Right atrium auricular region (tissue), 2 donors: ENCODE data around the gene SLC6A12. TPM values are rescaled to one million over a fixed set of nuclear protein-coding genes. Genes with fewer than 3 reads are reported as not detected.
A peak's percentile ranks its signal among the peaks of the same experiment; 100 is the strongest.

Experiments
- DNase-seq: peaks from one replicate; pipeline ENCODE4 v3.0.0-alpha.2; 2019; ENCODE audit warnings: low spot score
- H3K27ac ChIP-seq, 2 donors: fragments of 200-600 bp; sonication (generic); 1 replicate in 1 of 2; 2 replicates in 1 of 2; pipeline ENCODE4 v1.5.1; 2016 to 2019
- H3K27me3 ChIP-seq, 2 donors: fragments of 200-600 bp; sonication (generic); one replicate each; pipeline versions ENCODE4 v1.5.1 to v1.6.0; 2017 to 2019
- H3K36me3 ChIP-seq: fragments of 200-600 bp; sonication (generic); one replicate; pipeline ENCODE4 v1.5.1; 2016
- H3K4me1 ChIP-seq, 2 donors: fragments of 200-600 bp; sonication (generic); one replicate each; pipeline versions ENCODE4 v1.5.1 to v1.6.0; 2017 to 2019
- H3K4me3 ChIP-seq, 2 donors: fragments of 200-600 bp; sonication (generic); 1 replicate in 1 of 2; 2 replicates in 1 of 2; pipeline ENCODE4 v1.5.1; 2017 to 2019; ENCODE audit warnings: mild to moderate bottlenecking in 1 of 2, moderate library complexity in 1 of 2
- H3K9me3 ChIP-seq, 2 donors: fragments of 200-600 bp; sonication (generic); one replicate each; pipeline ENCODE4 v1.5.1; 2019
- total RNA-seq, 2 donors: library from RNA; depleted of rRNA; stranded (reverse); fragments of >200 nt; gene quantifications; one replicate each; pipeline ENCODE4 v1.1.0, GENCODE V29; 2016
- TF ChIP-seq, protein P1 (sequence below), 2 donors: fragments of 200-600 bp; sonication (generic); IDR thresholded peaks; one replicate each; pipeline ENCODE4 v1.5.1; 2019; ENCODE audit warnings: antibody characterized with exemption in 2 of 2

SLC6A12 gene
- total RNA-seq, 2 donors from 2014 or later: 1.1 TPM; not detected in 1

DNA sequence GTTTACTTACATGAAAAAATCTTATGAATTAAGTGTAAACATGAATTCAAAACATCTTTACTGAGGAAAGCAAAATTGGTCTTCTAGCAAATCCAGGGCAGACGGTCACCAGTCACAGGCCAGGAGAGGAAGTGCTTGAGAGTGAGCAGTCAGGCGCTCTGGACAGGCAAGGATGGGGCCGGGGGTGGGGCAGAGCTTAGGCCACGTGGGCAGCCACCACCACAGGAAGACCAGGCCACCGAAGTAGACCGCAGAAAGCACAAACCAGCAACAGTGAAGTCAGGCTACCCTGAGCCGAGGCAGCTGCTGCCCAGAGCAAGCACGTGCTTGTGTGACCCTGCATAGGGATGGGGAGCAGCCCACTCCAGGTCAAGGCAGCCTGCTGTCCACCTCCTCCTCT lies 33.5 kb downstream of the SLC6A12 start:
- no peaks in the 10 kb centered on the region for H3K9me3 ChIP-seq
- H3K36me3 ChIP-seq: no peaks in the 10 kb centered on the region
- TF ChIP-seq, protein P1, sequence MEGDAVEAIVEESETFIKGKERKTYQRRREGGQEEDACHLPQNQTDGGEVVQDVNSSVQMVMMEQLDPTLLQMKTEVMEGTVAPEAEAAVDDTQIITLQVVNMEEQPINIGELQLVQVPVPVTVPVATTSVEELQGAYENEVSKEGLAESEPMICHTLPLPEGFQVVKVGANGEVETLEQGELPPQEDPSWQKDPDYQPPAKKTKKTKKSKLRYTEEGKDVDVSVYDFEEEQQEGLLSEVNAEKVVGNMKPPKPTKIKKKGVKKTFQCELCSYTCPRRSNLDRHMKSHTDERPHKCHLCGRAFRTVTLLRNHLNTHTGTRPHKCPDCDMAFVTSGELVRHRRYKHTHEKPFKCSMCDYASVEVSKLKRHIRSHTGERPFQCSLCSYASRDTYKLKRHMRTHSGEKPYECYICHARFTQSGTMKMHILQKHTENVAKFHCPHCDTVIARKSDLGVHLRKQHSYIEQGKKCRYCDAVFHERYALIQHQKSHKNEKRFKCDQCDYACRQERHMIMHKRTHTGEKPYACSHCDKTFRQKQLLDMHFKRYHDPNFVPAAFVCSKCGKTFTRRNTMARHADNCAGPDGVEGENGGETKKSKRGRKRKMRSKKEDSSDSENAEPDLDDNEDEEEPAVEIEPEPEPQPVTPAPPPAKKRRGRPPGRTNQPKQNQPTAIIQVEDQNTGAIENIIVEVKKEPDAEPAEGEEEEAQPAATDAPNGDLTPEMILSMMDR (IDR thresholded peaks at IDR 0.05): no peak
- H3K4me3 ChIP-seq: no peak overlapping the region
- DNase-seq: peak; percentile 62
- H3K4me1 ChIP-seq: peaks cover 3 to 57% of the 10 kb centered on the region in 2 donors
- H3K27ac ChIP-seq: peak overlapping the region; percentile 46 to 54
- no peaks in the 10 kb centered on the region for H3K27me3 ChIP-seq

DNA sequence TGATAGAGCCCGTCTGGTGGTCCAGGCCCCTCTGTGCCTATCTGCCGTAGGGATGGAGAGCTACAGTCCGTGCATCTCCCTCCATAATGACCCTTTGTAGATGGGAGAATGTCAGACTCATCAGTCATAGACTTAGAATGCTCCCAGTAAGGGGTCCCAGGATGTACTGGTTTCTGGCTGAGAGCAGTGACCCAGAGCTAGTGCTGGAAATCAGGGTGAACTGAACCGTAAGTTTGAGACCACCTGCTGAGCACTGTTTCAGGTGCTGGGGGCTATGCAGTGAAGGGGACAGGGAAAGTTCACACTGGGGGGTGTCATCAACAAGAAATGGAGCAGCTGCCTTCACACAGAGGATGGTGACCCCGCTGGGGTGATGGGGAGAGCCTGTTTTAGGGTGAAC lies 34.1 kb downstream of the SLC6A12 start:
- peaks cover 3 to 63% of the 10 kb centered on the region in 2 donors for H3K4me1 ChIP-seq

DNA sequence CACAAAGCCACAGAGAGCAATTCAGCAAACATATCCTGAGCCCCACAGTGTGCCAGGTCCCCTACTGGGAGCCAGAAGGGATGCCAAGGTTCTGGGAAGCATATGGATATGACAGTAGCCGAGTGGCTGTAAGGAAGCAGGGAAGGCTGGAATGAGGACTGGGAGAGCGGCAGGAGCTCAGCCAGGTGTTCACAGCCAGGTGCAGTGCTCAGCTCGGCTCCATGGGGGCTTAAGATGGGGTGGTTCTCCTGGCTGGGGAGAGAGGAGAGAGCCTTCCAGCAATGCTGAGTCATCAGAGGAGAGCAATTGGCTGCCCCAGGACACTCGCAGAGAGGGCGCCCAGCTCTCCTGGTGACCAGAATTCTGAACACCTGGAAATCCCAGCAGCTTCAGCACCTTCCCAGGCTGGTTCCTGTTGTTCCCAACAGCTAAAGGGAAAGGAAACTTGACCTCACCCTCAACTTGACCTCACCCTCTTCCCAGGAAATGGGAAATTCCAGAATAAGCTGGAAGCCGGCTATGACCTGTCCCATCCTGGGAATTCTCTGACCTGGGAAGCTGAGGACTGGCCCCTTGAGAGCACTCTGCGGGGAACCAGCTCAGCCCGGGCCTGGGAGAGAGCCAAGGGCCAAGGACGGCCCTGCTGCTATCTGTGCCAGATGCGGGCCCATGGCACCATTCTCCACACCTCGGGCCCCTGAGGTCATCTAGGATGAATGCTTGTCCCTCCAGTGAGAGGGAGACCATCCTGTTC lies 34.6 kb downstream of the SLC6A12 start:
- TF ChIP-seq, protein P1 (IDR thresholded peaks at IDR 0.05): no peak
- Histone ChIP-seq H3K27ac (peak overlapping the region; percentile 46 to 54), H3K36me3 (no peaks in the 10 kb centered on the region), H3K9me3 (no peaks in the 10 kb centered on the region), H3K4me1 (peaks cover 3 to 69% of the 10 kb centered on the region in 2 donors), H3K27me3 (no peaks in the 10 kb centered on the region), H3K4me3 (no peak overlapping the region)
- no peak for DNase-seq

More for the DNA sequence above, 34.1 kb downstream of the SLC6A12 start:
- Histone ChIP-seq H3K4me3 (no peak overlapping the region), H3K27ac (peak overlapping the region; percentile 46 to 54), H3K36me3 (no peaks in the 10 kb centered on the region), H3K9me3 (no peaks in the 10 kb centered on the region), H3K27me3 (no peaks in the 10 kb centered on the region)
- DNase-seq: no peak
- TF ChIP-seq, protein P1 (IDR thresholded peaks at IDR 0.05): no peak

DNA sequence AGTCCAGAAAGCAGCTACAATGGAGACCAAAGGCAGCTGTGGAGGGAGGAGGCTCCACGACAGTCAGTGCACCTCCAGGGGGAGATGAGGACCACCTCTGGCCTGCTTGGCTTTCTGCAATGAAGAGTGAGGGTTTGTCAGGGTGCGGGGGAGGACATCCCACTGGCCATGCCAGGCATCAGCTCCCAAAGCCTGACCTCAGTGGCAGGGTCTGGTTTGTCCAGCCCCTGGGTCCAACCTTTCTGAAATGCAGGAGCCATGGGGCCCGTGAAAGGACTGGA lies 35.2 kb downstream of the SLC6A12 start:
- no peak for DNase-seq
- TF ChIP-seq, protein P1 (IDR thresholded peaks at IDR 0.05): no peak
- Histone ChIP-seq H3K4me1 (peaks cover 3 to 74% of the 10 kb centered on the region in 2 donors), H3K9me3 (no peaks in the 10 kb centered on the region), H3K36me3 (no peaks in the 10 kb centered on the region), H3K27ac (peak overlapping the region; percentile 28 to 54), H3K4me3 (no peak overlapping the region), H3K27me3 (no peaks in the 10 kb centered on the region)

DNA sequence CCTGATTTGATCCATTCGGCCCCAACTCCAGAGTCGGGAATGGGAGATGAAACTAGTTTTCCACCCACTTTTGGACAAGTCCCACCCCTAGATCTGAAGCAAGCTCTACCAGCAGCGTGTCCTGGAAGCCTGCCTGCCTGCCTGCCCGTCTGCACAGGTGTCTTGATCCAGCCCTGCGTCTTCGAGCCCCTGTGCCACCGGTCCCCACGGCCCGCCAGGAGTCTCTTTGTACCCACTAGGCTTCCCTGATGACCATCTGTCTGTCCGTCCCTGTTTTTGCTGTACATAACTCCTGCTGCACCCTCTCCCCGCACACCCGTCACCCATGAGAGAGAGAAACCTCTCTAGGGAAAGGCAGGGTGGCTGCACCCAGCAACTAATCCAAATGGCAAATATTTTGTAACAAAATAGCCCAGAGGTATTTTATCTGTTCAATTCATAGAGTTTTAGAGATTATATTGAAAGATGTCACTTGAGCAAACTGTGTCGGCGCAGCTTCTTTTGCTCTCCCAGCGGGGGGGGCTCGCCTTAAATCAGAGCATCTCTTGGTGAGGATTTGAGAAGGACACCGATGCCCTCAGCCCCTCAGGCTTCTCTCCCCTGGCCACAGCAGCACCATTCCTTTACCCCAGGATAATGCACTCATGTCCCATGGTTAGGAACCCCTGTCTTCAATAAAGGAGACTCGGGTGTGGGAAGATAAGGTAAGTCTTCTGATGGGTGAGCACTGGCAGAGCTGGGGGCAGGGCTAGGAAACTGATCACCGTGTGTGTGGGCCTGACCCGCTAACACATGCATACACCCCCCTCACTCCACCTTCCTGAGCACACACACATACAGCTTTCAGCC lies 35.8 kb downstream of the SLC6A12 start:
- Histone ChIP-seq H3K4me3 (no peak overlapping the region), H3K36me3 (no peaks in the 10 kb centered on the region), H3K9me3 (no peaks in the 10 kb centered on the region), H3K27me3 (no peaks in the 10 kb centered on the region), H3K27ac (peak overlapping the region in 1 of 2 donors; percentile 54), H3K4me1 (peaks cover 3 to 80% of the 10 kb centered on the region in 2 donors)
- no peak for DNase-seq
- TF ChIP-seq, protein P1 (IDR thresholded peaks at IDR 0.05): no peak
